GM12892 (cell line): ENCODE measurements around the gene FGF7. TPM values are rescaled to one million over a fixed set of nuclear protein-coding genes. Genes with fewer than 3 reads are reported as not detected.
"Not testable (repeated sequence)": the region's sequence is repeated elsewhere in the genome, so short reads cannot be mapped to it uniquely, and the experiment has no call there.

Experiments used
- DNase-seq: peaks from one replicate; pipeline ENCODE4 v3.0.0; 2011; ENCODE audit not compliant: insufficient read length
- FAIRE-seq: peaks from 2 replicates; lab custom pipeline; 2011; peaks lifted over from hg19 to GRCh38; lab: Jason Lieb, UNC
- POLR2A ChIP-seq: IDR thresholded peaks from 2 replicates; pipeline ENCODE4 v1.6.1; 2011; ENCODE audit warnings: low read depth, low read length, control low read depth
- POLR2AphosphoS5 ChIP-seq: IDR thresholded peaks from 2 replicates; pipeline ENCODE4 v1.6.1; 2011; ENCODE audit warnings: low read depth, low read length, control low read depth
- TAF1 ChIP-seq: IDR thresholded peaks from 2 replicates; pipeline ENCODE4 v1.6.1; 2011; ENCODE audit warnings: low read depth, mild to moderate bottlenecking, control low read depth, low read length, borderline replicate concordance
- polyA plus RNA-seq: library from polyadenylated mRNA; unstranded; fragments of >200 nt; gene quantifications from one replicate; pipeline ENCODE4 v1.2.1, GENCODE V29; 2012; ENCODE audit warnings: missing spikeins, inconsistent platforms; ENCODE audit not compliant: missing spikeins

Gene FGF7, protein sequence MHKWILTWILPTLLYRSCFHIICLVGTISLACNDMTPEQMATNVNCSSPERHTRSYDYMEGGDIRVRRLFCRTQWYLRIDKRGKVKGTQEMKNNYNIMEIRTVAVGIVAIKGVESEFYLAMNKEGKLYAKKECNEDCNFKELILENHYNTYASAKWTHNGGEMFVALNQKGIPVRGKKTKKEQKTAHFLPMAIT
- polyA plus RNA-seq: not detected

GRCh38 chr15:49423021-49423420 lies at the start of gene FGF7:
Gene FGF7, plus strand, starts transcription at chr15:49423242. Its CDS starts 1,056 bp downstream, at chr15:49424298.
- FAIRE-seq (no peak), DNase-seq (no peak)
- TF ChIP-seq POLR2AphosphoS5 (no peak), POLR2A (no peak), TAF1 (no peak)

GRCh38 chr15:49379996-49380395 lies 43.0 kb upstream of the FGF7 start:
- DNase-seq: no peak
- TF ChIP-seq POLR2AphosphoS5: no peak
- no peak for TF ChIP-seq TAF1
- no peak for TF ChIP-seq POLR2A
- FAIRE-seq: no peak

DNA sequence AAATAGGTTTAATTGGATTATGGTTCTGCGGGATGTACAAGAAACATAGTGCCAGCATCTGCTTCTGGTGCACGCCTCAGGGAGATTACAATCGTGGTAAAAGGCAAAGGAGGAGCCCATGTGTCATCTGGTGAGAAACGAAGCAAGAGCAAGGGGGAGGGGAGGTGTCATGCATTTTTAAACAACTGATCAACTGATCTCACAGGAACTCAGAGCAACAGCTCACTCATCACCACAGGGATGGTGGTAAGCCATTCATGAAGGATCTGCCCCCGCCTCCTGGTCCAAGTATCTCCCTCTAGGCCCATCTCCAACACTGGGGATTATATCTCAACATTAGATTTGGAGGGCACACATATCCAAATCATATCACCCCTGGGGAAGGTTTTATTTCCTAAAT lies 42.1 kb upstream of the FGF7 start:
- TF ChIP-seq TAF1 (no peak), POLR2AphosphoS5 (no peak), POLR2A (no peak)
- FAIRE-seq (no peak), DNase-seq (no peak)

DNA sequence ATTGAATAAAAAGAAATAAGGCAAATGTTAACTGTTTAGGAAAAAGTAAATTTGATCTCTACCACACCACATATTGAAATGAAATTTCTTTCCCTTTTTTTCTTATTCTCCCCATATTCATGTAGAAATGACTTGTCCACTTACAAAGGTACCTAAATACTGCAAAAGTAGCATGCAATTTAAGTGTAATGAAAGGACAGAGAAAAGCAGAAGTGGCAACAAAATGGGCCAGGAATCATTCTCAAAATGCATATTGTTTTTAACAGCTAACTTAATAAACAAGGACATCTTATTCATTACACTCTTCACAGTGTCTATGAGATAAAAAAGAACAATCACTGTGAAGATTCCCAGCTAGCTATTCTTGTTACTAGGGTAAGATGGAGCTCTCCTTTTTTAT lies 40.6 kb upstream of the FGF7 start:
- FAIRE-seq (no peak), DNase-seq (no peak)
- no peak for TF ChIP-seq POLR2AphosphoS5
- TF ChIP-seq TAF1: no peak
- TF ChIP-seq POLR2A: no peak

DNA sequence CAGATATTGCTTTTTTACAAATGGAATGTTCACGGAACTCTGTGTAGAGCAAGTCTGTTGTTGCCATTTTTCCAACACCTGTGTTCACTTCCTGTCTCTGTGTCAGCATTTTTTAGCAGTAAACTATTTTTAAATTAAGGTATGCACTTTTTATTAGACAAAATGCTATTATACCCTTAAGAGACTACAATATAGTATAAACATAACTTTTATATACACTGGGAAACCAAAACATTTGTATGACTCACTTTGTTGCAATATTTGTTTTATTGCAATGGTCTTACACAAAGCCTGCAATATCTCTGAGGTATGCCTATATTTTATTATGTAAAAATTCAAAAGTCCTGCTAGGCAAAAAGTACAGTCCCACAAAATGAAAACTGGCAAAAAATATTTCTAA lies 39.8 kb upstream of the FGF7 start:
- DNase-seq (no peak), FAIRE-seq (no peak)
- TF ChIP-seq TAF1: no peak
- no peak for TF ChIP-seq POLR2AphosphoS5
- no peak for TF ChIP-seq POLR2A

DNA sequence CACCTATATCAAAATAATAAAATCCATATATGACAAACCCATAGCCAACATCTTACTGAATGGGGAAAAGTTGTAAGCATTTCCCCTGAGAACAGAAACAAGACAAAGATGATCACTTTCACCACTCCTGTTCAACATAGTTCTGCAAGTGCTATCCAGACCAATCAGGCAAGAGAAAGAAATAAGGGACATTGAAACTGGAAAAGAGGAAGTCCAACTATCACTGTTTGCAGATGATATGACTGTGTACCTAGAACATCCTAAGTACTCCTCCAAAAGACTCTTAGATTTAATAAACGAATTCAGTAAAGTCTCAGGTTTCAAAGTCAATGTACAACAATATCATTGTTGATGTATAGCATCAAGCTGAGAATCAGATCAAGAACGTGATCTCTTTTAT lies 35.6 kb upstream of the FGF7 start:
- DNase-seq: no peak
- FAIRE-seq: no peak
- TF ChIP-seq POLR2AphosphoS5 (no peak), TAF1 (no peak), POLR2A (no peak)

DNA sequence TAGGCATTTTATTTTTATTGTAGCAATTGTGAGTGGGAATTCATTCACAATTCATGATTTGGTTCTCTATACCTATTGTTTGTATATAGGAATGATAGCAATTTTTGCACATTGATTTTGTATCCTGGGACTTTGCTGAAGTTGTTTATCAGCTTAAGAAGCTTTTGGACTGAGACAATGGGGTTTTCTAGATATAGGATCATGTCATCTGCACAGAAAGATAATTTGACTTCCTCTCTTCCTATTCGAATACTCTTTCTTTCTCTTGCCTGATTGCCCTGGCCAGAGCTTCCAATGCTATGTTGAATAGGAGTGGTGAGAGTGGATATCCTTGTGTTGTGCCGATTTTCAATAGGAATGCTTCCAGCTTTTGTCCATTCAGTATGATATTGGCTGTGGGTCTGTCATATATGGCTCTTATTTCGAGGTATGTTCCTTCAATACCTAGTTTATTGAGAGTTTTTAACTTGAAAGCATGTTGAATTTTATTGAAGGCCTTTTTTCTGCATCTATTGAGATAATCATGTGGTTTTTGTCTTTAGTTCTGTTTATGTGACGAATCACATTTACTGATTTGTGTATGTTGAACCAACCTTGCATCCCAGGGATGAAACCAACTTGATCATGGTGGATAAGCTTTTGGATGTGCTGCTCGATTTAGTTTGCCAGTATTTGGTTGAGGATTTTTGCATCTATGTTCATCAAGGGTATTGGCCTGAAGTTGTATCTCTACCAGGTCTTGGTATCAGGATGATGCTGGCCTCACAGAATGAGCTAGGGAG lies 20.3 kb upstream of the FGF7 start:
- not testable (repeated sequence) for DNase-seq, FAIRE-seq

DNA sequence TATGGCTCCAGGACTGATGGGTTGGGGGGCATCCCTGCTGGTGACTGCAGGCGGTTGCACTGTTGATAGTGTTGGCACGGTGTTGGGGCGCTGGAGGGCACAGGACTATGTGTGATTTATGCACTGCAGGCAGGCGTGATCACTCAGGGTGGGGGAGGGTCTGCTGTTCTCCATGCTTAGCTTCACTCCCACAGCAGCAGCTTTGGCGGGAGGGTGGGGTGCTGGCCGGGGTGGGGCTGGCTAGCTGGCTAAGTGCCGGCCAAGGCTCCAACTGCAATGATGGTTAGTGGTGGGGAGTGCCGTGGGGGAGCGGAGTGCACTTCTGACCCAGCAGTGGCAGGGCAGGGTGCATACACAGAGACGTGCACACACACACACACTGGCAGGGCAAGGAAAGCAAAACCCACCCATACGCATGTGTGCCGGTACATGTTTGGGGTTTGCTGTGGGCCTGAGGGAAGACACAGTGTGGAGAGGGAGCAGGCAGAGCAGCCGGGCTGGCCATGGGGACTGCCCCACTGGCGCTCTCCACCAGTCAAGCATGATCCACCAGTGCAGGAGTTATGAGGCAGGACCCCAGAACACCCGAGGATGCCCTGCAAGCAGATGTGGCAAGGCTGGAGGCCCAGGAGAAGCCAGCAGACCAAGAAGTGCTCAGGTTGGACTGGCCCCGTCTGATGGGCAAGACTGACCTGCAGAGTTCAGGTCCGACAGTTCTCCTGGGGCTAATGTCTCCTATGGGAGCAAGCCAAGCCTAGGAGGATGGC lies 16.5 kb upstream of the FGF7 start:
- DNase-seq (no peak), FAIRE-seq (no peak)
- TF ChIP-seq TAF1 (no peak), POLR2AphosphoS5 (no peak), POLR2A (no peak)

DNA sequence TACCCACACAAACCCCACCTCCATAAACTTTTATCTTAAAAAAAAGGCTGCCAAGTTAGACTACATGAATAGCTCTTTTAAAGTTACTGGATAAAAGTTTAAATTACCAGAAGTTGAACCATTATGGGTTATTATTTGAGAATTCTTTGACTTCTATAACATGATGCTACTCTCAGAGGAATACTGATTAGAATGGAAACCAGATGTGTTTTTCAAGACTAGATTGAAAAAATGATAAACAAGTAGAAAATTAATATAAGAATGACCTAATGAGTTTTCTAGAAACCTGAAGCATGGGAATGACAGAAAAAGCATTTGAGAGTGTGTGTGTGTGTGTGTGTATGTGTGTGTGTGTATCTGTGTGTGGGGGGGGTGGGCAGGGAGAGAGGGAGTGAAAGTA lies 12.4 kb upstream of the FGF7 start:
- no peak for TF ChIP-seq POLR2A
- no peak for FAIRE-seq

DNA sequence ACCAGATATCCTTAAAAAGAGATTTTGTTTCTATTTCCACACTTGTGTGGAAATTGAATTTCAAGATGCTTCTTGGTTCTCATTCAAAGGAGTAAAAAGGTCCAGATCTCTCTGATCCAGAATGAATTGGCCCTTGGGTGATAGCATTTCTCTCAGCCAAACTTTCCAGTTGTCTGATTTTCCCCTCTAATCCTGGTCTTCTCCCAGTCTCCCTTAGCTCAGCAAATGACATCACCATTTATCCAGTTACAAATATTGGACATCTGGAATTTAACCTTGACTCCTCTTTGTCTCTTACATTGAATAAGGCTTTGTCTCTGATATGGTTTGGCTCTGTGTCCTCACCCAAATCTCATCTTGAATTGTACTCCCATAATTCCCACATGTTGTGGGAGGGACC lies 10.2 kb upstream of the FGF7 start:
- FAIRE-seq (no peak), DNase-seq (no peak)
- TF ChIP-seq POLR2AphosphoS5 (no peak), POLR2A (no peak), TAF1 (no peak)

More for the DNA sequence above, 12.4 kb upstream of the FGF7 start:
- no peak for DNase-seq

DNA sequence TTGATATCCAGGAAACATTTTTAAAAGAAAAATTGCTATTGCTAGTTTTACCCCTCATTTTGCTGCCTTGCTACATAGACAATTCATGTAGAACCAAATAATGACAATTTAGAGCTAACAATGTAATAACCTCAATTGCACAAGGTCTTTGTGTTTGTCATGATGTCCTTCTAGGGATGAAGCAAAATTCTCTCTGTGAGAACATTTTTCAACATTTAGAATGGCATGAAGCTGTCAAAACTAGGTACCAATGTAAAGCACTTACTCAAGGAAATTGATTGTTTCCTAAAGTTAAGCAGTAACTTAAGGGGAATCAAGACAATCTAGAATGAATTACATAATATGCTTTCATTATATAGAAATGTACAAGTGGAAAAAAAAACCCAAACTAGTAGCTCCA lies 7.9 kb upstream of the FGF7 start:
- FAIRE-seq (no peak), DNase-seq (no peak)
- no peak for TF ChIP-seq POLR2A
- TF ChIP-seq TAF1: no peak
- no peak for TF ChIP-seq POLR2AphosphoS5
